Smooth muscle cell (in vitro differentiated cells): Measurements from ENCODE around the gene SMCHD1. TPM values are rescaled to one million over a fixed set of nuclear protein-coding genes. Genes with fewer than 3 reads are reported as not detected.

Source experiments
- DNase-seq: peaks from one replicate; lab custom pipeline; 2025; ENCODE audit not compliant: unreplicated experiment; lab: John Stamatoyannopoulos, UW
- H2AFZ ChIP-seq: fragments of 200-600 bp; sonication (generic); 2 replicates; pipeline ENCODE4 v1.6.0; 2016; ENCODE audit warnings: antibody characterized with exemption, low read depth, mild to moderate bottlenecking
- H3F3A ChIP-seq: fragments of 200-600 bp; sonication (generic); 2 replicates; pipeline ENCODE4 v1.6.0; 2017; ENCODE audit warnings: antibody characterized with exemption, low read depth
- H3K27ac ChIP-seq: fragments of 200-600 bp; sonication (generic); 2 replicates; pipeline ENCODE4 v1.5.1; 2016; ENCODE audit warnings: low read depth, mild to moderate bottlenecking
- H3K27me3 ChIP-seq: fragments of 200-600 bp; sonication (generic); 2 replicates; pipeline ENCODE4 v1.6.1; 2016; ENCODE audit warnings: low read depth, mild to moderate bottlenecking
- H3K36me3 ChIP-seq: fragments of 200-600 bp; sonication (generic); 2 replicates; pipeline ENCODE4 v1.5.1; 2016; ENCODE audit warnings: low read depth
- H3K4me1 ChIP-seq: fragments of 200-600 bp; sonication (generic); 2 replicates; pipeline ENCODE4 v1.5.1; 2016; ENCODE audit warnings: low read depth
- H3K4me2 ChIP-seq: fragments of 200-600 bp; sonication (generic); 2 replicates; pipeline ENCODE4 v1.6.0; 2016; ENCODE audit warnings: mild to moderate bottlenecking
- H3K4me3 ChIP-seq: fragments of 200-600 bp; sonication (generic); 2 replicates; pipeline ENCODE4 v1.5.1; 2016; ENCODE audit warnings: mild to moderate bottlenecking
- H3K79me2 ChIP-seq: fragments of 200-600 bp; sonication (generic); 2 replicates; pipeline ENCODE4 v1.6.0; 2016; ENCODE audit warnings: low read depth, mild to moderate bottlenecking
- H3K9ac ChIP-seq: fragments of 200-600 bp; sonication (generic); 2 replicates; pipeline ENCODE4 v1.6.0; 2016; ENCODE audit warnings: low read depth
- H3K9me3 ChIP-seq: fragments of 200-600 bp; sonication (generic); replicated peaks from 2 replicates; pipeline ENCODE4 v1.5.1; 2016; ENCODE audit warnings: low read depth
- H4K20me1 ChIP-seq: fragments of 200-600 bp; sonication (generic); 2 replicates; pipeline ENCODE4 v1.6.0; 2016; ENCODE audit warnings: low read depth
- WGBS: methylation state at CpG from one replicate; pipeline ENCODE4 v1.1.7; 2016; ENCODE audit warnings: low lambda C conversion rate; 5-methylcytosine and 5-hydroxymethylcytosine counted together
- polyA plus RNA-seq: library from polyadenylated mRNA; unstranded; fragments of >200 nt; fragmentation: Nextera tagmentation; extraction: Ambion mirVana; gene quantifications from 2 replicates; pipeline ENCODE4 v1.2.1, GENCODE V29; 2016
- total RNA-seq: library from RNA; depleted of rRNA; stranded (reverse); fragments of >200 nt; gene quantifications from 2 replicates; pipeline ENCODE4 v1.2.3, GENCODE V29; 2014
- TF ChIP-seq, protein P1 (sequence below): fragments of 200-600 bp; sonication (generic); IDR thresholded peaks from 2 replicates; pipeline ENCODE4 v1.5.1; 2017; ENCODE audit warnings: borderline replicate concordance, mild to moderate bottlenecking, antibody characterized with exemption; ENCODE audit not compliant: insufficient read depth, poor library complexity, severe bottlenecking

SMCHD1 gene
- total and polyA plus RNA-seq, 2 experiments from 2014 or later = 5.9 to 46.3 TPM

DNA sequence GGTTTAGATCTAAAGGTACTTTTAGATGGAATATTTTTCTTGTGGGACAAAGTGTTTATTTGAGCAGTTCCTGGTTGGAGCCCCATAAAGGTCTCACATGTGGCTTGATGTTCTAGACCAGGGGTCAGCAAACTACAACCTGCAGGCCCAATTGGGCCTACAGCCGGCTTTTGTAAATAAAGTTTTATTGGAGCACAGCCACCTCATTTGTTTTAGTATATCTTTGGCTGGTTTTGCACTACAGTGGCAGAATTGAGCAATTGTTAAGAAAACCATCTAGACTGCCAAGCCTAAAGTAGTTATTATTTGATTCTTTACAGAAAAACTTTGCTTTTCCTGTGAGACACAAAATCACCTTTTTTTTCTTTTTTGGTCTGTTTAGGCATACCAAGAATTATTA, 42.5 kb upstream of the SMCHD1 start:
- H3K36me3 ChIP-seq = no peaks in the 10 kb centered on the region
- no peaks in the 10 kb centered on the region for H3F3A ChIP-seq
- DNase-seq = no peak
- no peaks in the 10 kb centered on the region for H3K27me3 ChIP-seq
- no peak overlapping the region for H3K4me3 ChIP-seq
- H3K27ac ChIP-seq = no peak overlapping the region
- no peaks in the 10 kb centered on the region for H3K4me1 ChIP-seq
- no peak overlapping the region for H3K9ac ChIP-seq
- TF ChIP-seq, protein P1, sequence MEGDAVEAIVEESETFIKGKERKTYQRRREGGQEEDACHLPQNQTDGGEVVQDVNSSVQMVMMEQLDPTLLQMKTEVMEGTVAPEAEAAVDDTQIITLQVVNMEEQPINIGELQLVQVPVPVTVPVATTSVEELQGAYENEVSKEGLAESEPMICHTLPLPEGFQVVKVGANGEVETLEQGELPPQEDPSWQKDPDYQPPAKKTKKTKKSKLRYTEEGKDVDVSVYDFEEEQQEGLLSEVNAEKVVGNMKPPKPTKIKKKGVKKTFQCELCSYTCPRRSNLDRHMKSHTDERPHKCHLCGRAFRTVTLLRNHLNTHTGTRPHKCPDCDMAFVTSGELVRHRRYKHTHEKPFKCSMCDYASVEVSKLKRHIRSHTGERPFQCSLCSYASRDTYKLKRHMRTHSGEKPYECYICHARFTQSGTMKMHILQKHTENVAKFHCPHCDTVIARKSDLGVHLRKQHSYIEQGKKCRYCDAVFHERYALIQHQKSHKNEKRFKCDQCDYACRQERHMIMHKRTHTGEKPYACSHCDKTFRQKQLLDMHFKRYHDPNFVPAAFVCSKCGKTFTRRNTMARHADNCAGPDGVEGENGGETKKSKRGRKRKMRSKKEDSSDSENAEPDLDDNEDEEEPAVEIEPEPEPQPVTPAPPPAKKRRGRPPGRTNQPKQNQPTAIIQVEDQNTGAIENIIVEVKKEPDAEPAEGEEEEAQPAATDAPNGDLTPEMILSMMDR = no peak
- 100% methylated on average over 1 of the region's 1 CpG for WGBS
- no peak overlapping the region for H2AFZ ChIP-seq
- no peaks in the 10 kb centered on the region for H4K20me1 ChIP-seq
- no peaks in the 10 kb centered on the region for H3K79me2 ChIP-seq
- H3K9me3 ChIP-seq = no peaks in the 10 kb centered on the region
- H3K4me2 ChIP-seq = no peak overlapping the region

DNA sequence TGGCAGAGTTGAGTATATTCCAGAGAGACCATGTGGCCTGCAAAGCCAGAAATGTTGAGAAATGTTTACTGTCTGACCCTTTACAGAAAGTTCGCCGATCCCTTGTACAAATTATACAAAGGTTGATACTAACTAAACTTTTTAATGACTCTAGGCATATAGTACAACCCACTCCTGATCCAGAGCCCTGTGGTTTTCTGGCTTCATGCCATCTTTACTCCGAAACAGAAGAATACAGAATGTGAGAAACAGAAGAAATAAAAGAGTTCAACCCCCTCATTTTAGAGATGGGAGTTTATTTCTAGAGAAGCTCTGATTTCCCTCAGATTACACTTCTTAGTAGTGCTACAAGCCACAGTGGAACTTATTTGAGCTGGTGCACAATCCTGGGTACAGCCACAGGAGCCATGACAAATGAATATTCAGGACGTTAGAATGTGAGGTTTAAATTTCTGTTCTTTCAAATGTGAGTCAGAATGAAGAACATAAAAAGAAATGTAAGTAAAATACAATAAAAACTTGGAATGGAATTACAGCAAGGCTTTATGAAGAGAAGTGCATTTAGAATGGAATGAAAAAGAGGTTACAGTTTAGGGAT, 38.0 kb upstream of the SMCHD1 start:
- Histone ChIP-seq H2AFZ (no peak overlapping the region), H3K9ac (no peak overlapping the region), H3K9me3 (no peaks in the 10 kb centered on the region), H3F3A (no peaks in the 10 kb centered on the region), H3K4me3 (no peak overlapping the region), H3K79me2 (no peaks in the 10 kb centered on the region), H3K4me2 (no peak overlapping the region), H3K27ac (no peak overlapping the region), H3K4me1 (no peaks in the 10 kb centered on the region), H3K36me3 (no peaks in the 10 kb centered on the region), H3K27me3 (no peaks in the 10 kb centered on the region), H4K20me1 (no peaks in the 10 kb centered on the region)
- DNase-seq = no peak
- 81% methylated on average over 4 of the region's 4 CpGs for WGBS
- TF ChIP-seq, protein P1 = no peak

DNA sequence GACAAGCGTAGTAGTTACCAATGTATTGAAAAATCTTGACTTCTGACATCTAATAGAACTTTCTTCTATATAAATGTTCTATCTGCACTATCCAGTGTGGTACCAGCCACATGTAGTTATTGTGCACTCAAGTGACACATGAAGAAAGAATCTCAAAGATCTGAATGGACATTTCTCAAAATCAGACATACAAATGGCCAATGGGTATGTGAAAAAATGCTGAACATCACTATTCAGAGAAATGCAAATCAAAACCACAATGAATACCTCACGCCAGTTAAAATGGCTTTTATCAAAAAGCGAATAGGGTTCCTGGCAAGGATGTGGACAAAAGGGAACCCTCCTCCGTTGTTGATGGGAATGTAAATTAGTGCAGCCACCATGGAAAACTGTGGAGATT, 37.5 kb upstream of the SMCHD1 start:
- H3K9me3 ChIP-seq = no peaks in the 10 kb centered on the region
- no peak overlapping the region for H3K27ac ChIP-seq
- TF ChIP-seq, protein P1 = no peak
- no peaks in the 10 kb centered on the region for H3K79me2 ChIP-seq
- no peak overlapping the region for H3K4me3 ChIP-seq
- H3F3A ChIP-seq = no peaks in the 10 kb centered on the region
- H2AFZ ChIP-seq = no peak overlapping the region
- H4K20me1 ChIP-seq = no peaks in the 10 kb centered on the region
- no peaks in the 10 kb centered on the region for H3K27me3 ChIP-seq
- no peaks in the 10 kb centered on the region for H3K4me1 ChIP-seq
- 97% methylated on average over 4 of the region's 4 CpGs for WGBS
- no peak overlapping the region for H3K9ac ChIP-seq
- DNase-seq = no peak
- no peaks in the 10 kb centered on the region for H3K36me3 ChIP-seq
- H3K4me2 ChIP-seq = no peak overlapping the region

DNA sequence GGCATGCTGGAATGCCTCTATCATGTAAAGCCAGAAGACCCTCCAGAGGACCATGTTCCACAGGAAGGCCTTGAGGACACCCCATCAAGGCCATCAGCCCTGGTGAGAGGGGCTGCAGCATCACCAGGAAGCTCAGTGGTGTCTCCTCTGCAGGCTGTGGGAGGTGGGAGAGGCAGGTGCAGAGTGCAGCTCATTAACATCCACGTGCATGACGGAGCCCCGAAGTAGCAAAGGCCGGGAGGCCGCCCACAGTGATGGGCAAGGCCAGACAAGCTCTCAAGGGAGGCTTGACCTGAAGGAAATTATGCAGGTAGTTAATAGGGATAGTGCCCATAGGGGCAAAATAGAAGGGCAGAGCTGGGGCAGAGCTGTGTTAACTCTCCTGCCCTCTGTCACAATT, 30.3 kb upstream of the SMCHD1 start:
- no peak for DNase-seq
- H3K4me1 ChIP-seq = no peaks in the 10 kb centered on the region
- H3K79me2 ChIP-seq = no peaks in the 10 kb centered on the region
- H3F3A ChIP-seq = no peaks in the 10 kb centered on the region
- no peak overlapping the region for H3K4me3 ChIP-seq
- H4K20me1 ChIP-seq = no peaks in the 10 kb centered on the region
- no peak overlapping the region for H3K9ac ChIP-seq
- H3K36me3 ChIP-seq = no peaks in the 10 kb centered on the region
- no peak overlapping the region for H3K4me2 ChIP-seq
- 88% methylated on average over 5 of the region's 5 CpGs for WGBS
- no peak overlapping the region for H3K27ac ChIP-seq
- H3K9me3 ChIP-seq = no peaks in the 10 kb centered on the region
- no peaks in the 10 kb centered on the region for H3K27me3 ChIP-seq
- H2AFZ ChIP-seq = no peak overlapping the region
- TF ChIP-seq, protein P1 = no peak
